HFFc6 (cell line): ENCODE data around the gene RALGPS1. TPM values are rescaled to one million over a fixed set of nuclear protein-coding genes. Genes with fewer than 3 reads are reported as not detected.

ENCODE experiments used
- DNase-seq: peaks from one replicate; pipeline ENCODE4 v3.0.0-alpha.2; 2018
- H3K27ac Mint-ChIP-seq: 2 replicates; pipeline ENCODE4 v1.8.0; 2020; ENCODE audit warnings: mild to moderate bottlenecking, mixed read lengths
- H3K27me3 Mint-ChIP-seq: 2 replicates; pipeline ENCODE4 v1.8.0; 2021; ENCODE audit warnings: mild to moderate bottlenecking, moderate library complexity, mixed read lengths; ENCODE audit not compliant: insufficient read depth
- H3K36me3 Mint-ChIP-seq: 2 replicates; pipeline ENCODE4 v1.8.0; 2021; ENCODE audit warnings: low read depth, mixed read lengths
- H3K4me1 Mint-ChIP-seq: 2 replicates; pipeline ENCODE4 v1.8.0; 2020; ENCODE audit warnings: low read depth, mixed read lengths
- H3K4me3 Mint-ChIP-seq: 2 replicates; pipeline ENCODE4 v1.8.0; 2020; ENCODE audit warnings: mild to moderate bottlenecking, moderate library complexity, mixed read lengths
- H3K9me3 Mint-ChIP-seq: 2 replicates; pipeline ENCODE4 v1.8.0; 2020; ENCODE audit warnings: mild to moderate bottlenecking, mixed read lengths
- CTCF ChIP-seq: fragments of 200-600 bp; sonication (generic); IDR thresholded peaks from 2 replicates; pipeline ENCODE4 v1.5.0; 2021; ENCODE audit warnings: antibody characterized with exemption, mild to moderate bottlenecking
- long read RNA-seq: library from polyadenylated mRNA; unstranded; transcript quantifications from one replicate; pipeline ENCODE4 v2.0.0, GENCODE V29; 2019
- total RNA-seq, 6 experiments: library from RNA; stranded (reverse); fragmentation: NEBNext Ultra II Directional; extraction: Animal tissue kit (Norgen Biotek cat#: 25700); gene quantifications; 2 replicates in 1 of 6; 3 replicates in 5 of 6; pipeline ENCODE4 v1.2.3, GENCODE V29; 2021

RALGPS1 gene, protein sequence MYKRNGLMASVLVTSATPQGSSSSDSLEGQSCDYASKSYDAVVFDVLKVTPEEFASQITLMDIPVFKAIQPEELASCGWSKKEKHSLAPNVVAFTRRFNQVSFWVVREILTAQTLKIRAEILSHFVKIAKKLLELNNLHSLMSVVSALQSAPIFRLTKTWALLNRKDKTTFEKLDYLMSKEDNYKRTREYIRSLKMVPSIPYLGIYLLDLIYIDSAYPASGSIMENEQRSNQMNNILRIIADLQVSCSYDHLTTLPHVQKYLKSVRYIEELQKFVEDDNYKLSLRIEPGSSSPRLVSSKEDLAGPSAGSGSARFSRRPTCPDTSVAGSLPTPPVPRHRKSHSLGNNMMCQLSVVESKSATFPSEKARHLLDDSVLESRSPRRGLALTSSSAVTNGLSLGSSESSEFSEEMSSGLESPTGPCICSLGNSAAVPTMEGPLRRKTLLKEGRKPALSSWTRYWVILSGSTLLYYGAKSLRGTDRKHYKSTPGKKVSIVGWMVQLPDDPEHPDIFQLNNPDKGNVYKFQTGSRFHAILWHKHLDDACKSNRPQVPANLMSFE
- total RNA-seq = 1 to 10 TPM in 4 of 6 experiments, under 1 TPM in 2; 0.68 to 1.6 (median 1.1) TPM
- long read RNA-seq, partial matches to known transcripts = 0 of 2 reads
- long read RNA-seq, other reads (novel, unspliced or antisense) = 2 of 2 reads

GRCh38 chr9:126914458-126915280 lies at the start of gene RALGPS1:
RALGPS1 (plus strand) TSS chr9:126914782; CDS start chr9:126962290, 47,508 bp downstream.
- Mint-ChIP-seq H3K27me3 (peaks cover 33% of the 10 kb centered on the region), H3K4me3 (peak within 1 kb of the TSS; percentile 75), H3K9me3 (no peaks in the 10 kb centered on the region), H3K4me1 (0 out of 2 replicates have a peak, but pooled peaks cover 5% of the 10 kb centered on the region), H3K27ac (no peak within 1 kb of the TSS), H3K36me3 (no peaks in the 10 kb centered on the region)
- DNase-seq = peak; percentile 95
- TF ChIP-seq CTCF = no peak

- no peak for DNase-seq
- H3K27ac Mint-ChIP-seq = no peak overlapping the region; the same call in 1 of the 2 replicates
These were observed 45.2 kb upstream of the RALGPS1 start for GRCh38 chr9:126869368-126869767.

GRCh38 chr9:126872516-126872915 lies 42.1 kb upstream of the RALGPS1 start:
- Mint-ChIP-seq H3K27me3 (no peaks in the 10 kb centered on the region), H3K4me1 (peaks cover 21% of the 10 kb centered on the region), H3K27ac (no peak overlapping the region), H3K9me3 (no peaks in the 10 kb centered on the region), H3K36me3 (peaks cover 16% of the 10 kb centered on the region), H3K4me3 (no peak overlapping the region)
- no peak for DNase-seq
- no peak for TF ChIP-seq CTCF

More at GRCh38 chr9:126869368-126869767, 45.2 kb upstream of the RALGPS1 start:
- Mint-ChIP-seq H3K27me3 (no peaks in the 10 kb centered on the region), H3K4me1 (no peaks in the 10 kb centered on the region; the same call in 1 of the 2 replicates), H3K9me3 (no peaks in the 10 kb centered on the region), H3K4me3 (no peak overlapping the region), H3K36me3 (peaks cover 20% of the 10 kb centered on the region)
- no peak for TF ChIP-seq CTCF

GRCh38 chr9:126874546-126875314 lies 39.9 kb upstream of the RALGPS1 start:
- TF ChIP-seq CTCF = no peak
- peaks cover 21% of the 10 kb centered on the region for H3K4me1 Mint-ChIP-seq
- no peak overlapping the region for H3K4me3 Mint-ChIP-seq
- no peaks in the 10 kb centered on the region for H3K9me3 Mint-ChIP-seq
- DNase-seq = no peak
- no peak overlapping the region; the same call in 1 of the 2 replicates for H3K27ac Mint-ChIP-seq
- peaks cover 17% of the 10 kb centered on the region for H3K36me3 Mint-ChIP-seq
- H3K27me3 Mint-ChIP-seq = no peaks in the 10 kb centered on the region; the same call in 1 of the 2 replicates
